ENCODE measurements around the gene FAM209B.

Gene FAM209B

GRCh38 chr20:56582542-56582941 is 49.5 kb downstream of the FAM209B start:
- no peak overlapping the region for H3K4me2 ChIP-seq (ENCODE audit: low read length)
- H4K20me1 ChIP-seq (ENCODE audit: insufficient read depth, low read length): no peaks in the 10 kb centered on the region
- no peak overlapping the region for H3K4me3 ChIP-seq (ENCODE audit: low read depth, low read length, poor library complexity, severe bottlenecking)
- H3K27me3 ChIP-seq (ENCODE audit: insufficient read depth, low read length): no peaks in the 10 kb centered on the region
- no peak overlapping the region for H3K27ac ChIP-seq (ENCODE audit: low read depth, low read length, poor library complexity, severe bottlenecking)
- H3F3A ChIP-seq (ENCODE audit: insufficient read depth, low read length): no peaks in the 10 kb centered on the region
- H3K9ac ChIP-seq (ENCODE audit: low read length): no peak overlapping the region
- no peaks in the 10 kb centered on the region for H3K9me2 ChIP-seq (ENCODE audit: low read depth, low read length)
- H2AFZ ChIP-seq (ENCODE audit: low read length): no peak overlapping the region
- no peaks in the 10 kb centered on the region for H3K9me3 ChIP-seq (ENCODE audit: low read length)
- TF ChIP-seq, protein P1, sequence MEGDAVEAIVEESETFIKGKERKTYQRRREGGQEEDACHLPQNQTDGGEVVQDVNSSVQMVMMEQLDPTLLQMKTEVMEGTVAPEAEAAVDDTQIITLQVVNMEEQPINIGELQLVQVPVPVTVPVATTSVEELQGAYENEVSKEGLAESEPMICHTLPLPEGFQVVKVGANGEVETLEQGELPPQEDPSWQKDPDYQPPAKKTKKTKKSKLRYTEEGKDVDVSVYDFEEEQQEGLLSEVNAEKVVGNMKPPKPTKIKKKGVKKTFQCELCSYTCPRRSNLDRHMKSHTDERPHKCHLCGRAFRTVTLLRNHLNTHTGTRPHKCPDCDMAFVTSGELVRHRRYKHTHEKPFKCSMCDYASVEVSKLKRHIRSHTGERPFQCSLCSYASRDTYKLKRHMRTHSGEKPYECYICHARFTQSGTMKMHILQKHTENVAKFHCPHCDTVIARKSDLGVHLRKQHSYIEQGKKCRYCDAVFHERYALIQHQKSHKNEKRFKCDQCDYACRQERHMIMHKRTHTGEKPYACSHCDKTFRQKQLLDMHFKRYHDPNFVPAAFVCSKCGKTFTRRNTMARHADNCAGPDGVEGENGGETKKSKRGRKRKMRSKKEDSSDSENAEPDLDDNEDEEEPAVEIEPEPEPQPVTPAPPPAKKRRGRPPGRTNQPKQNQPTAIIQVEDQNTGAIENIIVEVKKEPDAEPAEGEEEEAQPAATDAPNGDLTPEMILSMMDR (IDR thresholded peaks at IDR 0.05; ENCODE audit: low read length): no peak
- no peak for TF ChIP-seq EZH2 (IDR thresholded peaks at IDR 0.05; ENCODE audit: borderline replicate concordance, low read length)
- H3K79me2 ChIP-seq (ENCODE audit: insufficient read depth, low read length): no peaks in the 10 kb centered on the region
- H3K36me3 ChIP-seq (ENCODE audit: insufficient read depth, low read length): no peaks in the 10 kb centered on the region
- H3K4me1 ChIP-seq (ENCODE audit: insufficient read depth, low read length, severe bottlenecking): no peaks in the 10 kb centered on the region

DNA sequence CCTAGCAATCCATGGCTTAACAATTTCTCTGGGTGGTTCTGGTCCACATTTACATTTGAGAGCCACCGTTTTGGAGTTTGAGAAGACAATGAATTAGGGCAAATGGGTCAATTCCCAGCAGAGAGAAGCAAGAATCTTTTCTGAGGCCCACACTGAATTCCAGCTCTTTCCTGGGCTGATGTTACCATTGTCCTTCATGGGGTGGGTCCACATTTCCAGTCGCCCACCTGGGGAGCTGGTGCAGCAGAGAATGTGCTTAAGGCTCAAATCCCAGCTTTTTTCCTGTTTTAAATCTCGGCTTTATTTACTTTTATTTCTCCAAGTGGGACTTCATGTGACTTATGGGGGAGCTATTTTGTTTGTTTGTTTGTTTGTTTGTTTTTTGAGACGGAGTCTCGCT is 51.9 kb downstream of the FAM209B start:
- H3K4me2 ChIP-seq (ENCODE audit: low read length): no peak overlapping the region
- no peaks in the 10 kb centered on the region for H3K79me2 ChIP-seq (ENCODE audit: insufficient read depth, low read length)
- H2AFZ ChIP-seq (ENCODE audit: low read length): no peak overlapping the region
- H3K9ac ChIP-seq (ENCODE audit: low read length): no peak overlapping the region
- no peaks in the 10 kb centered on the region for H3K4me1 ChIP-seq (ENCODE audit: insufficient read depth, low read length, severe bottlenecking)
- H3K36me3 ChIP-seq (ENCODE audit: insufficient read depth, low read length): no peaks in the 10 kb centered on the region
- no peaks in the 10 kb centered on the region; the same call in 1 of the 2 replicates for H3K27me3 ChIP-seq (ENCODE audit: insufficient read depth, low read length)
- no peaks in the 10 kb centered on the region for H3K9me2 ChIP-seq (ENCODE audit: low read depth, low read length)
- no peaks in the 10 kb centered on the region for H3F3A ChIP-seq (ENCODE audit: insufficient read depth, low read length)
- no peak for TF ChIP-seq EZH2 (IDR thresholded peaks at IDR 0.05; ENCODE audit: borderline replicate concordance, low read length)
- TF ChIP-seq, protein P1 (IDR thresholded peaks at IDR 0.05; ENCODE audit: low read length): no peak
- no peaks in the 10 kb centered on the region for H4K20me1 ChIP-seq (ENCODE audit: insufficient read depth, low read length)
- H3K9me3 ChIP-seq (ENCODE audit: low read length): no peaks in the 10 kb centered on the region
- H3K27ac ChIP-seq (ENCODE audit: low read depth, low read length, poor library complexity, severe bottlenecking): no peak overlapping the region
- H3K4me3 ChIP-seq (ENCODE audit: low read depth, low read length, poor library complexity, severe bottlenecking): no peak overlapping the region

Data from OCI-LY1 (cell line).